Activated naive CD4-positive, alpha-beta T cell treated with anti-CD3 and anti-CD28 coated beads, Interleukin-2, amount 50 U/mL, for 24 hours (primary cell): ENCODE data around the gene CENATAC.
"Not testable (repeated sequence)": the region's sequence is repeated elsewhere in the genome, so short reads cannot be mapped to it uniquely, and the experiment has no call there.

Source experiments
- H3K27ac Mint-ChIP-seq: one replicate; pipeline ENCODE4 v1.8.0; 2021; ENCODE audit warnings: mild to moderate bottlenecking, mixed read lengths
- H3K27me3 Mint-ChIP-seq: one replicate; pipeline ENCODE4 v1.8.0; 2021; ENCODE audit warnings: mixed read lengths
- H3K36me3 Mint-ChIP-seq: one replicate; pipeline ENCODE4 v1.8.0; 2021; ENCODE audit warnings: mixed read lengths
- H3K4me1 Mint-ChIP-seq: one replicate; pipeline ENCODE4 v1.8.0; 2021; ENCODE audit warnings: mixed read lengths
- H3K4me3 Mint-ChIP-seq: one replicate; pipeline ENCODE4 v1.8.0; 2021; ENCODE audit warnings: mild to moderate bottlenecking, mixed read lengths
- H3K9me3 Mint-ChIP-seq: one replicate; pipeline ENCODE4 v1.8.0; 2021; ENCODE audit warnings: mixed read lengths

The CENATAC gene

DNA sequence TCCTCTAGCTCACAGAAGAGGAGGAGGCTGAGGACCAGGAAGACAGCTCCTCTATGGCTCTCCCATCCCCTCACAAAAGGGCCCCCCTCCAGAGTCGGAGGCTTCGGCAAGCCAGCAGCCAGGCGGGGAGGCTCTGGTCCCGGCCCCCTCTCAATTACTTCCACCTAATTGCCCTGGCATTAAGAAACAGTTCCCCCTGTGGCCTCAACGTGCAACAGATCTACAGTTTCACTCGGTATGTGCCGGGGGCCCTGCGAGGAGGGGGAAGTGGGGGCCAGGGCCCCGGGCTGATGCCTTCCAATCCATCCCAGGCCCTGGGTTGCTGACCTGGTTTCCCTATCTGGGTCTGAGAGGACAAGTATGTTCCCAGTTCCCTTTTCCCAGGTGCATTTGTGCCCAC is 18.5 kb upstream of the CENATAC start:
- no peaks in the 10 kb centered on the region for H3K9me3 Mint-ChIP-seq
- H3K27ac Mint-ChIP-seq: no peak overlapping the region
- H3K4me1 Mint-ChIP-seq: no peaks in the 10 kb centered on the region
- H3K36me3 Mint-ChIP-seq: no peaks in the 10 kb centered on the region
- no peaks in the 10 kb centered on the region for H3K27me3 Mint-ChIP-seq
- H3K4me3 Mint-ChIP-seq: no peak overlapping the region

DNA sequence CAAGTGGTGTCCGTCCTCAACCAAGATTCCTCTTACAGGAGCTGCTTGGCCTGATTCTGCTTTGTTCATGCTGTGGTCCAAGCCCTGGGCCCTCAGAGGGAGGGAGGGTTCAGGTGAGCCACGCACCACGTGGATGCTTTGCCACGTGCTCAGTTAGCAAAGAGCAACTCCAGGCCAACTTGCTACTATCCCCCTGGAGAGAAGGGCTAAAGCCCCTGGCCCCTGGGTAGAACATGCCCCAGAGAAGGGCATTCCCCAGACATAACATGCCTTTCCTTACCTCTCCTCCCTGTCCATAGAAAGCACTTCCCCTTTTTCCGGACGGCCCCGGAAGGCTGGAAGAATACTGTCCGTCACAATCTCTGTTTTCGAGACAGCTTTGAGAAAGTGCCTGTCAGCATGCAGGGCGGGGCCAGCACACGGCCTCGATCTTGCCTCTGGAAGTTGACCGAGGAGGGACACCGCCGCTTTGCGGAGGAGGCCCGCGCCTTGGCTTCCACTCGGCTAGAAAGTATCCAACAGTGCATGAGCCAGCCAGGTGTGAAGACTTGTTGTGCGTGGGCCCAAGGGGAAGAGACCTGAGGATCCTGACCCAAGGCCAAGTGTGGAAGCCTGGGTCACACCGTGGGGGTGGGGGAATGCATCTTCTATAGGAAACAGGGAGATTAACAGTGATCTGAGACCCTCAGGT is 17.6 kb upstream of the CENATAC start:
- Mint-ChIP-seq H3K27ac (no peak overlapping the region), H3K36me3 (no peaks in the 10 kb centered on the region)

DNA sequence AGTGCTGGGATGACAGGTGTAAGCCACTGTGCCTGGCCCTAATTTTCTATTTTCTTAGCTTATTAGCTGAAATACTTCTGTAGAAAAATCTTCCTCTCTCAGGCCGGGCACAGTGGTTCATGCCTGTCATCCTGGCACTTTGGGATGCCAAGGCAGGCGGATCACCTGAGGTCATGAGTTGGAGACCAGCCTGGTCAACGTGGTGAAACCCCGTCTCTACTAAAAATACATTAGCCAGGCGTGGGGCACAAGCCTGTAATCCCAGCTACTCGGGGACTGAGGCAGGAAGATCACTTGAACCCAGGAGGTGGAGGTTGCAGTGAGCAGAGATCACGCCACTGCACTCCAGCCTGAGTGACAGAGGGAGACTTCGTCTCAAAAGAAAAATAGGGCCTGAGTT is 13.6 kb upstream of the CENATAC start:
- not testable (repeated sequence) for H3K4me3 Mint-ChIP-seq, H3K27me3 Mint-ChIP-seq, H3K27ac Mint-ChIP-seq, H3K36me3 Mint-ChIP-seq, H3K4me1 Mint-ChIP-seq, H3K9me3 Mint-ChIP-seq

More for the DNA sequence above, 17.6 kb upstream of the CENATAC start:
- H3K27me3 Mint-ChIP-seq: no peaks in the 10 kb centered on the region
- H3K4me3 Mint-ChIP-seq: no peak overlapping the region
- no peaks in the 10 kb centered on the region for H3K4me1 Mint-ChIP-seq
- no peaks in the 10 kb centered on the region for H3K9me3 Mint-ChIP-seq

DNA sequence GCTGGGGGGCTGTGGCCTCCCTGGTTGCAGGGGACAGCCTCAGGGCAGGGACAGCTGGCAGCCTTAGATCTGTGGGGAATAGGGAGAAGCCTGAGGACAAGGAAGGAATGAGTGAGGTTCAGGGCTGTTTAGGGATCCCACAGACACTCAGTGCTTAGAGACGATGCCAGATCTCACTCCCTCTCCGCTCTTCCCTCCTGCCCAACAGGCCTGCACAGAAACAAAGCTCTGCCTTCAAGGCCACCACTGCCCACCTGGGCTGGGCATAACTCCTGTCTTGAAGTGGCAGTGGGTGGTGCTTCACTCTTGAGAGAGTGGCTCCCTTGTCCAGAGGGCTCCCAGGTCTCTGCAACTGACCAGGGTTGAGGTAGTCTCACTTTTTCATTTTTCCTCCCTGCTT is 13.1 kb upstream of the CENATAC start:
- Mint-ChIP-seq H3K27ac (no peak overlapping the region), H3K4me3 (no peak overlapping the region), H3K9me3 (no peaks in the 10 kb centered on the region)

DNA sequence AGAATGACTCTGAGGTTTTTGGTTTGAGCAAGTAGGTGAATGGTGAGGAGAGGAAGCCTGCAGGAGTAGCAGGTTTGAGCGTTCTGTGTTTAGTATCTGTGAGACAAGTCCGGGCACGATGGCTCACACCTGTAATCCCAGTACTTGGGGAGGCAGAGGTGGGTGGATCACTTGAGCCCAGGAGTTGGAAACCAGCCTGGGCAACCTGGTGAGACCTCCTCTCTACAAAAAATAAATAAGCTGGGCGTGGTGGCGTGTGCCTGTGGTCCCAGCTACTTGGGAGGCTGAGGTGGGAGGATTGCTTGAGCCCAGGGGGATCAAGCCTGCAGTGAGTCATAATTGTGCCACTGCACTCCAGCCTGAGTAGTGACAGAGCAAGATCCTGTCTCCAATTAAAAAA is 9.7 kb upstream of the CENATAC start:
- H3K4me3 Mint-ChIP-seq: no peak overlapping the region
- no peak overlapping the region for H3K27ac Mint-ChIP-seq
- no peaks in the 10 kb centered on the region for H3K27me3 Mint-ChIP-seq
- H3K9me3 Mint-ChIP-seq: no peaks in the 10 kb centered on the region
- peaks cover 5% of the 10 kb centered on the region for H3K4me1 Mint-ChIP-seq
- peaks cover 2% of the 10 kb centered on the region for H3K36me3 Mint-ChIP-seq

More for the DNA sequence above, 13.1 kb upstream of the CENATAC start:
- Mint-ChIP-seq H3K27me3 (no peaks in the 10 kb centered on the region), H3K4me1 (peaks cover 5% of the 10 kb centered on the region), H3K36me3 (no peaks in the 10 kb centered on the region)

DNA sequence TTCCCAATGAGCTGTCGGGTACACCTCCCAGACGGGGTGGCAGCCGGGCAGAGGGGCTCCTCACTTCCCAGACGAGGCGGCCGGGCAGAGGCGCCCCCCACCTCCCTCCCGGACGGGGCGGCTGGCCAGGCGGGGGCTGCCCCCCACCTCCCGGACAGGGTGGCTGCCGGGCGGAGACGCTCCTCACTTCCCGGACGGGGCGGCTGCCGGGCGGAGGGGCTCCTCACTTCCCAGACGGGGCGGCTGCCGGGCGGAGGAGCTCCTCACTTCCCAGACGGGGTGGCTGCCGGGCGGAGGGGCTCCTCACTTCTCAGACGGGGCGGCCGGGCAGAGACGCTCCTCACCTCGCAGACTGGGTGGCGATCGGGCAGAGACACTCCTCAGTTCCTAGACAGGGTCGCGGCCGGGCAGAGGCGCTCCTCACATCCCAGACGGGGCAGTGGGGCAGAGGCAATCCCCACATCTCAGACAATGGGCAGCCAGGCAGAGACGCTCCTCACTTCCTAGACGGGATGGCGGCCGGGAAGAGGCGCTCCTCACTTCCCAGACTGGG is 6.4 kb upstream of the CENATAC start:
- peaks cover 11% of the 10 kb centered on the region for H3K4me1 Mint-ChIP-seq
- not testable (repeated sequence) for H3K36me3 Mint-ChIP-seq, H3K9me3 Mint-ChIP-seq, H3K27me3 Mint-ChIP-seq, H3K27ac Mint-ChIP-seq, H3K4me3 Mint-ChIP-seq

DNA sequence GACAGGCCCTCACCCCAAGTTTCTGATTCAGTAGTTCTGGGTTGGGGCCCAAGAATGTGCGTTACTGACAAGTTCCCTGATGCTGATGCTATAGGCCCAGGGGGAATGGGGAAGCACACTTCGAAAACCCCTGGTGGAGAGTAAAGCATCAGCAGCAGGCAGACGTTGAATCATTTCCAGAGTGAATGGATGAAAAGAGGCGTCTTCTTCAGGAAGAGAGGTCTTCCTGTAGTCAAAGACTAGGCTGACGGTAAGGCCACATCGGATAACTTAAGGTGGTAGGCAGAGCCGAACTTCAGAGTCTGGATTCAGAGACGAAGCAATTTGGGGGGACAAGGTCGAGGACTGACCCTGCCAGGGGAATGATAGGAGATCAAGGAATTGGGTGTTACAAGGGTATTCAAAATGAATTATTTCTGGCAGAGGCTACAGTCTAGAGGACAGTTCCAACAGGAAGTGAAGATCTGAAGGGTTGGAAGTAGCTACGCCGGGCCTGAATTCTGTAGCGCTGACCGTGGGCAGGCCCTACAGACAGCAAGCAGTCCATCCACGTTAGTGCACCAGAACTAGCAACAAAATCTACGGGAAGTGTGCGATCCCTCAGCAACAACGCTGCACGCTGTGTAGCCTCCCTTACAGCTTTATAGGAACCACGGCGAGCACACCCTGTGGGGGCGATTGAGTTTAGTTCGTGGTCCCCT is 862 bp upstream of the CENATAC start:
- Mint-ChIP-seq H3K4me1 (peaks cover 31% of the 10 kb centered on the region), H3K27me3 (no peaks in the 10 kb centered on the region), H3K9me3 (no peaks in the 10 kb centered on the region), H3K27ac (peak overlapping the region; percentile 100), H3K36me3 (peaks cover 7% of the 10 kb centered on the region), H3K4me3 (peak overlapping the region; percentile 98)

DNA sequence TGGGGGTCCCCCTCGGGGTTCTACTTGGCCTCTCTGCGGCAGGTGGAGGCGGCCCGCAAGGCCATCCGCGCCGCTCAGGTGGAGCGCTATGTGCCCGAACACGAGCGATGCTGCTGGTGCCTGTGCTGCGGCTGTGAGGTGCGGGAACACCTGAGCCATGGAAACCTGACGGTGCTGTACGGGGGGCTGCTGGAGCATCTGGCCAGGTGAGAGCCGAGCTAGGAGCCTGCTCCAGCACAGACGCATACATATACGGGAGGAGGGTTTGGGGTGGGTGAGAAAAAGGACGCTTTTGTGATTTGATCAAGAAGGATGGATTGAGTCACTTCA is 415 bp downstream of the CENATAC start:
- no peaks in the 10 kb centered on the region for H3K27me3 Mint-ChIP-seq
- H3K27ac Mint-ChIP-seq: peak overlapping the region; percentile 100
- peaks cover 31% of the 10 kb centered on the region for H3K4me1 Mint-ChIP-seq
- H3K4me3 Mint-ChIP-seq: peak overlapping the region; percentile 98
- peaks cover 10% of the 10 kb centered on the region for H3K36me3 Mint-ChIP-seq
- H3K9me3 Mint-ChIP-seq: no peaks in the 10 kb centered on the region

DNA sequence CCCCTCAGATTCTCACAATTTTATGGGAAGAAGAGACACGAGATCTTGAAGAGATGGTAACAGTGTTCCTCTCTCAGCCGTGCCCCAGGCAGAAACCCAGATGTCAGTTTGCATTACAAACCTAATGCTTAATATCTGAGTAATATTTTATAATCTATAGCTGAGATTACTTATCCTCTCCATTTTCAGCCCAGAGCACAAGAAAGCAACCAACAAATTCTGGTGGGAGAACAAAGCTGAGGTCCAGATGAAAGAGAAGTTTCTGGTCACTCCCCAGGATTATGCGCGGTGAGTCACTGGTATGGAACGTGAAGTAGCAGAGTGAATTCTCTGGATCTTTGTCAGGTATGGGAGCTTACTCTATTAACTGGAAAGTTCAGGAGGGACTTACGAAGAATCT is 884 bp downstream of the CENATAC start:
- Mint-ChIP-seq H3K4me3 (peak overlapping the region; percentile 98), H3K27me3 (no peaks in the 10 kb centered on the region), H3K36me3 (peaks cover 10% of the 10 kb centered on the region), H3K27ac (peak overlapping the region; percentile 100), H3K4me1 (peaks cover 32% of the 10 kb centered on the region), H3K9me3 (no peaks in the 10 kb centered on the region)

DNA sequence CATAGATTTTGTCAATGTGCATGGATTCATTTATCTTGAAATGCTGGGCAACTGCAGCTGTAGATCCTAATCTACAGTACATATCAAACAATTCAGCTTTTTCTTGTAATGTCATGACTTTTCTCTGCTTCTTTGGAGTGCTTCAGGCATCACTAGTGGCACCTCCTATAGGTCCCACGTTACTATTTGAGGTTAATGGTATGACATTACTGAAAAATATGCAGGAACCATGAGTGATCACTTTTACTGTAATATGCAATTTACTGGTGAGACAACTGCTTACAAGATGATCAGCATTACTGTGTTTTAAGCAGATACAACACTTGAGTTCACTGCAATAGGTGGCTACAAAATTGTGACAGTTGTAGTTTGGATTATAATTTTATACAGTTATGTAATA is 3.0 kb downstream of the CENATAC start:
- Mint-ChIP-seq H3K4me3 (no peak overlapping the region), H3K4me1 (peaks cover 33% of the 10 kb centered on the region), H3K36me3 (peaks cover 10% of the 10 kb centered on the region), H3K9me3 (no peaks in the 10 kb centered on the region), H3K27ac (peak overlapping the region; percentile 35), H3K27me3 (no peaks in the 10 kb centered on the region)

DNA sequence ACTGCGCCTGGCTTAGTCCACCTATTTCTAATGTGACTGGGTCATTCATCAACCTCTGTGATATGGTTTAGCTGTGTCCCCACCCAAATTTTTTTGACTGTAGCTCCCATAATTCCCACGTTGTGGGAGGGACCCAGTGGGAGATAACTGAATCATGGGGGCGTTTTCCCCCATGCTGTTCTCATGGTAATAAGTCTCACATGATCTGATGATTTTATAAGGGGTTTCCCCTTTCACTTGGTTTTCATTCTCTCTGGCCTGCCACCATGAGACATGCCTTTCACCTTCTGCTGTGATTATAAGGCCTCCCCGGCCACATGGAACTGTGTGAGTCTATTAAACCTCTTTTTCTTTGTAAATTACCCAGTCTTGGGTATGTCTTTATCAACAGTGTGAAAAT is 8.7 kb downstream of the CENATAC start:
- Mint-ChIP-seq H3K9me3 (no peaks in the 10 kb centered on the region), H3K27ac (peak overlapping the region; percentile 51), H3K4me3 (no peak overlapping the region), H3K36me3 (peaks cover 14% of the 10 kb centered on the region), H3K27me3 (no peaks in the 10 kb centered on the region), H3K4me1 (peaks cover 10% of the 10 kb centered on the region)

DNA sequence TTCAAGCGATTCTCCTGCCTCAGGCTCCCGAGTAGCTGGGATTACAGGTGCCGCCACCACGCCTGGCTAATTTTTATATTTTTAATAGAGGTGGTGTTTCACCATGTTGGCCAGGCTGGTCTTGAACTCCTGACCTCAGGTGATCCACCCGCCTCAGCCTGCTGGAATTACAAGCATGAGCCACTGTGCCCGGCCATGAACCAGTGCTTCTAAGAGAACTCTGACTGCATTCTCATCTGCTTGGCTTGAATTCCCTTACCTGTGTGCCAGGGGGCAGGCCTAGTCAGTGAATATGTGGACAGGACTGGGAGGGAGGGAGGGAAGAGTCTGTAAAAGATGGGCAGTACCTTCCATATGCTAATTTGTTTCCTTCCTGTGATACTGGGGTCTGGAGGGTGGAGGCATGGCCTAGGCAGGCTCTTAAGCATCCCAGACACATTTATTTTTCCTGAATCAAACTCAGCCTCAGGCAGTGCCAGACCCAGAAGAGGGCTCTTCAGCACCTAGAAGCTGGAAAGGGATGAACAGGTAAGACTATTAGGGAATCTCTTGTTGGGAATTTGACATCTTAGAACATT is 13.6 kb downstream of the CENATAC start:
- Mint-ChIP-seq H3K9me3 (no peaks in the 10 kb centered on the region), H3K27ac (no peak overlapping the region), H3K4me1 (peaks cover 31% of the 10 kb centered on the region), H3K27me3 (no peaks in the 10 kb centered on the region), H3K36me3 (peaks cover 31% of the 10 kb centered on the region), H3K4me3 (no peak overlapping the region)

DNA sequence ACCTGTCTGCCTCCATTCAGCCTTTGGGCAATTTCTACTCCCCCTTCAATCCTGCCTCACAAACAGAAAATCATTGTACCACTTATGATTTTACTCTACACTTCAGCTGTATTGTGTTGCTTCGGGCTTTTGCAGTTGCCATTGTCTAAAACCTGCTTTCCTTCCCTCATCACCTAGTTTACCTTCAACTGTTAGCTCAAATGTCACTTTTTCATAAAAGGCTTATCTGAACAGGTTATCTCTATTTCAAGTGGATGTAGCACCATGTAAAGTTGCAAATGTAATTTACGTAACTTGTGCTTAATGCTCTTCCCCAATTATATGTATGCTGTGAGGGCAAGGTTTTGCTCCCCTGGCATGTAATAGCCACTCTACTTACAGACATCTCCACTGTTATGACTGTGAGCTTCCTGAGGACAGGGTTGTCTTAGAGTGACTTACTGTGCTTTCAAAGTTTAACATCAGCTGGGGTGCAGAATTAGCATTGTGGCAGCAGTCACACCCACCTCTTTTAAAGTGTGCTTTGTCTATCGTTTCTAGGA is 14.8 kb downstream of the CENATAC start:
- peak overlapping the region; percentile 12 for H3K4me3 Mint-ChIP-seq
- peaks cover 33% of the 10 kb centered on the region for H3K36me3 Mint-ChIP-seq
- H3K27me3 Mint-ChIP-seq: no peaks in the 10 kb centered on the region
- peak overlapping the region; percentile 46 for H3K27ac Mint-ChIP-seq
- peaks cover 26% of the 10 kb centered on the region for H3K4me1 Mint-ChIP-seq
- no peaks in the 10 kb centered on the region for H3K9me3 Mint-ChIP-seq

DNA sequence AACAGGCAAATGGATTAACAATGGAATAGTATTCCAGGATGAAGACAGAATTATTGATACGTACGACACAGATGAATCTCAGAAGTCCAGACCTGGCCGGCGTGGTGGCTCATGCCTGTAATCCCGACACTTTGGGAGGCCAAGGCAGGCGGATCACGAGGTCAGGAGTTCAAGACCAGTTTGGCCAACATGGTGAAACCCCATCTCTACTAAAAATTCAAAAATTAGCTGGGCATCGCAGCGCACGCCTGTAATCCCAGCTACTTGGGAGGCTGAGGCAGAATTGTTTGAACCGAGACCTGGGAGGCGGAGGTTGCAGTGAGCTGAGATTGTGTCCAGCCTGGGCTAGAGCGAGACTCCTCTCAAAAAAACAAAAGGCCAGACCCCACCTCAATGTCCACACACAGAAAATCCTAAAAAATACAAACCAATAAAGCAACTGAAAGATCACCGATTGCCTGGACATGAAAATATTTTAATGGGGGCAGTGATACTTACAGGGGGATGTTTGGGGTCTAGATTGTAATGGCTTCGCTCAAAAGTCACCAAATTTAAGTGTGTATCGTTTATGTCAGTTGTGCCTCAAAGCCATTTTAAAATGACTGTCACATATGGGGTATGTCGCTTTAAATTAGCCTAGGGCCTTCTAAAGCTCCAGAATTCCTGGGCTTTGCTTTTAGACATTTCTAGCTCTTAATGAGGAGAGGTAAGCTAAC is 16.4 kb downstream of the CENATAC start:
- peak overlapping the region; percentile 73 for H3K4me3 Mint-ChIP-seq
- H3K36me3 Mint-ChIP-seq: peaks cover 35% of the 10 kb centered on the region
- peak overlapping the region; percentile 85 for H3K27ac Mint-ChIP-seq

DNA sequence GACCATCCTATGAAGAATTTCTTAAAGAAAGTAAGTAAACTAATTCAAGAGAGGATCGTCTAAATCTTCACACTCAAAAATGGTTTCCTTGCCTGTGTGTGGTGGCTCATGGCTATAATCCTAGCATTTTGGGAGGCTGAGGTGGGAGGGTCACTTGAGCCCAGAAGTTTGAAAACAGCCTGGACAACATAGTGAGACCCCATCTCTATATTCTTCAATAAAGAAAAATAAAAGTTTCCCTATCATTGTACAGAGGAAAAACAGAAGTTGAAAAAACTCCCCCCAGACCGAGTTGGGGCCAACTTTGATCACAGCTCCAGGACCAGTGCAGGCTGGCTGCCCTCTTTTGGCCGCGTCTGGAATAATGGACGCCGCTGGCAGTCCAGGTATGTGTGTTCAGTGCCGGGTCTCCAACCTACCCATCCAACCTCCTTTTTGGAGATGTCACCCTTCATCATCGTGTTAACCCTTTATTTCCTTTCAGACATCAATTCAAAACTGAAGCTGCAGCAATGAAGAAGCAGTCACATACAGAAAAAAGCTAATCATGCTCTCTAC is 17.2 kb downstream of the CENATAC start:
- peak overlapping the region; percentile 100 for H3K4me3 Mint-ChIP-seq
- peaks cover 34% of the 10 kb centered on the region for H3K36me3 Mint-ChIP-seq
- H3K27me3 Mint-ChIP-seq: no peaks in the 10 kb centered on the region
- H3K27ac Mint-ChIP-seq: peak overlapping the region; percentile 100
- no peaks in the 10 kb centered on the region for H3K9me3 Mint-ChIP-seq
- H3K4me1 Mint-ChIP-seq: peaks cover 32% of the 10 kb centered on the region

More for the DNA sequence above, 16.4 kb downstream of the CENATAC start:
- Mint-ChIP-seq H3K4me1 (peaks cover 26% of the 10 kb centered on the region), H3K9me3 (no peaks in the 10 kb centered on the region), H3K27me3 (no peaks in the 10 kb centered on the region)
